HG03469 (cell line): ENCODE results near the gene ATP13A4.

Experiments used
- ATAC-seq: cut with Tn5 transposase; IDR thresholded peaks from one replicate; pipeline ENCODE4 v1.9.1; 2021; ENCODE audit warnings: mild to moderate bottlenecking, moderate library complexity, moderate number of reproducible peaks; ENCODE audit not compliant: unreplicated experiment

The ATP13A4 gene

DNA sequence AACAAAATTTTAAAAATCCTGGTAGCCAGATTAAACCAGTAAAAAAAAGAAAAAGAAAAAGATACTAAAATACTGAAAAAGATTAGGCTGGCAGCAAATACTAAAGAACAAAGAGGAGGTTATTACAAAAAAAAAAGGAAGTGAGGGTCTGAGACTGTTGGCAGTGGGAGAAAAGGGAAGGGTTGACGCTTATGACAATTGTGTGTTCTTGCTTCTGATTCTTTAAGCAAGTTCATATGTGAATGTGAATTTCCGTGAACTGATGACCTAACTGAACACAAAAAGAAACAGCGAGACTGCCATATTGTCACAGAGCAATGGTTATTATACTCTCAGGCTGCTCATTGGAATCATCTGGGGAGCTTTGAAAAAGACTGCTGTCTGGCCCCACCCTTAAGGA lies 56.5 kb downstream of the ATP13A4 start:
- ATAC-seq, result no peak

DNA sequence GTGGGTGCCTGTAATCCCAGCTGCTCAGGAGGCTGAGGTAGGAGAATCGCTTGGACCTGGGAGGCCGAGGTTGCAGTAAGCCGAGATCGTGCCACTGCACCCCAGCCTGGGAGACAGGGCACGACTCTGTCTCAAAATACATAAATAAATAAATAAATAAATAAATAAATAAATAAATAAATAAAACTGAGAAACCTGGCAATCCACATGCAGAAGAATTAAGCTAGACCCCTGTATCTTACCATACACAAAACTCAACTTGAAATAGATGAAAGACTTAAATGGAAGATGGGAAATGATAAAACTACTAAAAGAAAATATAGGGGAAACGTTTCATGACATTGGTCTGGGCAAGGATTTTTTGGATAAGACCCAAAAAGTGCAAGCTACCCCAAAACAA lies 58.0 kb downstream of the ATP13A4 start:
- no peak for ATAC-seq

DNA sequence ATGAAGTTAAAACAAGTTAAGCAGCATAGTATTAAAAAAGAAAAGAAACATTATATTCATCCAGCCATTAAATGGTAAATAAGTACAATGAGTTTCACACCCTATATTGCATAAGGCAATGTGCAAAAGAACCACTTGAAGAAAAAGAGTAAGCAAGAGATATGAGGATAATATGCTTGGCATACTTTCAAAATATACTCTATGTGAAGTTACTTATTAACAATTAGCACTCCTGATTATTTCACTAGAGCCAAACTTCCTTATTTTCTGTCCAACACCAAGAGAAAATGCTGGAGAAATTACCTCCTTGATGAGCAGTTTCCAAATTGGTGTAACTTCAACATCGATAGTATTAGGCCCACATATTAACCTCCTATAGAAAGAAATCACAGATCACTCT lies 63.7 kb downstream of the ATP13A4 start:
- no peak for ATAC-seq

DNA sequence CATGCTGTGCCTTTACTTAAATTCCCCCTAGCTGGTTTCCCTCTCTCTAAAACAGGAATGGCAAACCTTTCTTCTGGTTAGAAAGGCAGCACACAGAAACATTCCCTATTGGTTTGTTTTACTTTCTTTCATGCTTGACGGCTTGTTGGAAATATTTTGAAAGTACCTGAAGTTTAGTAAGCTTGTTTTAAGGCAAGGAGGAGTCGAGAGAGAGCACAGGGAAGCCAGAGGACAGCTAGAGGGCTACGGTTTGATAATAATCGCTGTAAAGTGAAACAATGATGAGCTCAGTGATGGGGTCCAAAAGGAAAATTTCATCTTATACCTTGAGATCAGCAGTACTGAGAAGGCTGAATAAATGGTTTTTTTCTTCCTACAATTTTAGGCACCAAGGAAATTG lies 64.1 kb downstream of the ATP13A4 start:
- no peak for ATAC-seq

DNA sequence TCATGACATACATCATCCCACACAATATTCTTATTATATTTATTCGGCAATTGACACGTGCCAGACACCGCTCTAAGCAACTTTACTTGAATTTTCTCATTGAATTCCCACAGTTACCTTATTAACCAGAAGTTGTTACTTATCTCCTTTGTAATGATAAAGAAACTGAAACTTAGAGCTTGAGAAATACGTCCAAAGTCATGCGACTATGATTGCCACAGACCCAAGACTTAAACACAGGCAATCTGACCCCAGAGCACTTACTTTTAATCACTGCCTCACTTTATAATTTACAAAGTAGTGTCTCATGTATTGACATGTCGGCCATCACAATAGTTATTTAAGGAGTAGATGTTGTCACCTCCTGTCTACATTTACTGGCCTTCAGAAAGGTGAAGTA lies 64.7 kb downstream of the ATP13A4 start:
- ATAC-seq, result no peak

DNA sequence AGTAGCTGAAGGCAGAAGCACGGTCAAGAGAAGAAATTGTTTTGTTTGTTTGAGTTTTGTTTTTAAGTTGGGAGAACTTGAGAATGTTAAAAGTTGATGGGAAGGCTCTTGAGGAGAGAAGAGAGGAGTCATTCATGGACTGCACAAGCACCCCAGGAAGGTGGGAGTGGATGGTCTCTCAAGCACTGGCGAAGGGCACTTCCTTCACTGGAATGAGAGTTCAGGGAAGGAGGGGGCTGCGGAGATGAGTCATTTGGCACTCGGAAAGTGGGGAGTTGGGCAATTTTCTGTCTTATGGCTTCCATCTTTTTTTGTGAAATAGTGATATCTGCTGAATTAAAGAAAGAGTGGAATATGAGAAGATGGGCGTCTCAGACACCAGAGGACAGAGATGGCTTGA lies 66.0 kb downstream of the ATP13A4 start:
- no peak for ATAC-seq

DNA sequence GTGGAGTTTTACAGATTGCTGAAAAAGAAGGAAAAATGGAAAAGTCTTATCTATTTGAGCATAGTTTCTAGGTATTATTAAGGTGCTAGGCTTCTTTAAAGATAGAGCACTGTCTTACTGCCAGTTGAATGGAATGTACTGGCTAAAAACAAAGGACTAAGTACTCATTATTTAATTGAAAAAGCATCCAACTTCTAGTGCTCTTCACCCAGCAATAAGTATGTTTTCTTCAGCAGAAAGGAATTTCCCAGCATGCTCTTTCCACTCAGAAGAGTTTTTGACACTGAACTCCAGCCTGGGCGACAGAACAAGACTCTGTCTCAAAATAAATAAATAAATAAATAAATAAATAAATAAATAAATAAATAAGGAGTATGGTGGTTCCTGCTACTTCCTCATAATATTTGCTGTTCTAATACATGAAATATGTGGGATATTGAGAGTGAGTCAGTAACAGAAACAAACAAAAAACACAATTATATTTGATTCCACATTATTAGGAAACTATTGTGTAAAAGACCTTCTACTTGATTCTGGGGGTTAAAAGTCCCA lies 70.6 kb downstream of the ATP13A4 start:
- ATAC-seq, result no peak

DNA sequence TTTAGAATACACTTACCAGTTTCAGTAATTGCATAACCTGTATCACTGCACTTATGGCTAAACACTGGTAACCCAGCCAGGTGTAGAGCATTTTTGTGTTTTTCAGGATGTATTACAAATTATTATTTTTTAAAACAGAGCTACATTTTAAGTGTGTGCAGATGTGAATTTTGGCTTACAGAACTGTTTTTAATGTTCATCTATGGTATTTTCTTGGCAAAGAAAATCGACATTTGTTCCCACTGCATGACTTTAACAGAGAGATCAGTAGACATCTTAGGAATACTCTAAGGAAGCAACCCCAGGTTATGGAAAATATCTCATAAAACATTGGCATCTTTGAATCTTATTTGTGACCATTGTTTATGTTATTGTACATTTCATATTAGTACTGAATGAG lies 73.3 kb downstream of the ATP13A4 start:
- ATAC-seq, result no peak

DNA sequence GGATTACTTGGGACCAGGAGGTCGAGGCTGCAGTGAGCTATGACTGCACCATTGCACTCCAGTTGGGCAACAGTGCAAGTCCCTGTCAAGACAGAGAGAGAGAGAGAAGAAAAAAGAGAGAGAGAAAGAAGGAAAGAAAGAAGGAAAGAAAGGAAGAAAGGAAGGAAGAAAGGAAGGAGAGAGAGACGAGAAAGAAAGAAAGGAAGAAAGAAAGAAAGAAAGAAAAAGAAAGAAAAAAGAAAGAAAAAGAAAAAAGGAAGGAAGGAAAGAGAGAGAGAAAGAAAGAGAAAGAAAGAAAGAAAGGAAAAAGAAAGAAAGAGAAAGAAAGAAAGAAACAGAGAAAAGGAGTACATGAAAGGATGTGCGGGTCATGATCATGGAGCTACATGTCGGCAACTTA lies 80.2 kb downstream of the ATP13A4 start:
- ATAC-seq, result no peak

DNA sequence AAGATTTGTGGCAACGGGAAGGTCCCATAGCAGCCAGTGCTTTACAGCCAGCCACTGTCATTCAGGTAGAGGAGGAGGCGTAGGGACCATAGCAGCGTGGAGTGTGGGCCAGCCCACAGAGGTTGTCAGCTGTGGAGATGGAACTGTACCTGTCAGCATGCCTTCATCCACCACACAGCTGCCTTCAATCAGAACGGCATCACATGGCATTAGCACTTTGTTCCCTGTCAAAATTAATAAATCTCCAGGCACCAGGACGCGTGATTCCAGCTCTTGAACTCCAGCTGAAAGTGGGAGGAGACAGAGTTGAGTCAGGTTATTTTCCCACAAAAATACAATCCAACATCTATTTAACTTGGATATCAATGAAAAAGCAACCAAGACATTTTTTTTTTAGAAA lies 84.0 kb downstream of the ATP13A4 start:
- no peak for ATAC-seq

DNA sequence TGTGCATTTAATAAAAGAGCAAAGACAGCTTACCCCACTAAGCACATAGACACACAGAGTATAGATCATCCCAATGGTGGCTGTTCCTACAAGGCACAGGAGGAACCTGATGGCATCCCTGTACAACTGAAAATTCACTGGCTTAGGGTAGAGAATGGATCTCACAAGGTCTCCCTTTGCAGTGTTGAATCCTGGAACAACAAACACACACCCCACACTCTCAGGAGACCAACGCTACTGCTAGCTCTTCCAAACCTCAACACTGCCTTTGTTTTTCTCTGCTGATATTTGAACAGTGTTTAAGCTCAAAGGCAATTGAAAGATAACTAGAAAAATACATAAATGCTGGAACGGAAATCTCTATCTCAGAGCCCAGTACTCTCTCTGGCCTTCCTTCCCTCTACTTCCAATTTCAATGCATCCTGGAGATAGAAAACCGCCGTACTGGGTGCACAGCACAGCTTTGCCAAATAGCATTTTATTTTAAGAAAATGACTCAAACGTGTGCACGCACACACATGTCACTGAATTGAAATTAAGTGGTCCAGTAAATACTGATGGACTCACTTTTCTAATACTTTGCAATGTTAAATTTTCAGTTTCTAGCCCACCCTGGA lies 88.6 kb downstream of the ATP13A4 start:
- ATAC-seq, result no peak

DNA sequence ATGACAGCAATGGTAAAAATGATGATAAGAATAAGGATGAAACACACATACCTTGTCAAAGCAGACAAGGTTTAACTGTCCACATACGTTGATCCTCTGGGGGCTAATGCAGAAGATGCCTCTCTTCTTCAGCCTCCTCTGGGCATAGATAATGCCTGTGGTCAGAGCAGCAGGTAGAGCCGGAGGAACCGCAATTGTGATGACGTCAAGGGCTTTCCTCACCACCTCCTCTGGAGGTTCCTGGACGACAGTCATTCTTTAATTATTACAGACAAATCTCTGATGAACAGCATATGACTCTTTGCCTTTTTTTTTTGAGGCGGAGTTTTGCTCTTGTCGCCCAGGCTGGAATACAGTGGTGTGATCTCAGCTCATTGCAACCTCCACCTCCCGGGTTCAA lies 89.8 kb downstream of the ATP13A4 start:
- ATAC-seq, result no peak

DNA sequence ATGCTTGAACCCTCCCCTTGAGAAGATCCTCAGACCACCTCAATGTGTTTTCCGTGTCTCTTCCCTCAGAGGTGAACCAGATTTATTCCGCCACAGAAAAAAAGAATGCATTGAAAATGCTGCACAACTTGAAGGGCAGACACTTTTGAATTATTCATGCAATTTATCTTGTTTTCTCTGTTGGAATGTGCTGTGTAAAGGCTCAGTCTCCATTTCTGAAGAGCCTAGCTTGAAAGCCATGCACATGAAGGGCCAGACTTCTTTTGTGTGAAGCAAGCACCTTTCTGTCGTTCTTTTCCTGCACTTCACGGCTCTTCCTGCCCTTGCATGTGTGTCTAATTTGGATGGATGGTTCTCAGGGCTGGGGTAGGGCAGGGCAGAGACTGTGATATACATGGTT lies 97.2 kb downstream of the ATP13A4 start:
- ATAC-seq, result no peak

DNA sequence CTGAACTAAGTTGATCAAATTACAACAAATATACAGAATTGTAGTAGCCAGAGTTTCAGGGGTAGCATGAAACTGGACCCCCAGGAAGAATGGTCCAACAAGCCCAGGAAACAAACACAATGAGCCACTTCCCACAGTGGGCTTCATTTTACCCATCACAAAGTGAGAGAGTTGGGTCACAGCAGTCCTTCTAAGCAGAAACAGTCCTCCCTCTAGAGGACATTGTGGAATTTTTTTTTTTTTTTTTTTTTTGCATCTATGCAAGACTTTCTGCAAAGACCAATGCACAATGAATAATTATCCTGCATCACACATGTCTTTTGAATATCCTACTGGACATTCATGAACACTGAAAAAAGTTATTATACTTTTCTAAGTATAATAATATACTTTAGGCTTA lies 102.4 kb downstream of the ATP13A4 start:
- ATAC-seq, result no peak

DNA sequence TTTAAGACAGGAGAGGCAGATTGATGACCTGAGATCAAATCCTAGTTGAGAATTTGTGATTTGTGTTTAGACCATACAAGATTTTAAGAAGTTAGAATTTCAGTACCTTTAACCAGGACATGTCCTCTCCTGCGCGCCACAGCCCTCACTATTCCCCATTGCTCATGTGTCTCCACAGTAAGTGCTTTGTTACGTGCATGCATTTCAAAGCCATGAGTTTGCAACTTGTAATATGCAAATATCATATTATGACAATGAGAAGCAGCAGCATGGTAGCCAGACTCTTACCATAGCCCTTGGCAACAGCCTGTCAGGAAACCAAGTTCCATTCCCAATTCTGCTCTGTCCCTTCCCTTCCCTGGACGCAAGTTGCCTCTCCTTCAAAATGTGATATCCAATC lies 102.8 kb downstream of the ATP13A4 start:
- ATAC-seq, result no peak

DNA sequence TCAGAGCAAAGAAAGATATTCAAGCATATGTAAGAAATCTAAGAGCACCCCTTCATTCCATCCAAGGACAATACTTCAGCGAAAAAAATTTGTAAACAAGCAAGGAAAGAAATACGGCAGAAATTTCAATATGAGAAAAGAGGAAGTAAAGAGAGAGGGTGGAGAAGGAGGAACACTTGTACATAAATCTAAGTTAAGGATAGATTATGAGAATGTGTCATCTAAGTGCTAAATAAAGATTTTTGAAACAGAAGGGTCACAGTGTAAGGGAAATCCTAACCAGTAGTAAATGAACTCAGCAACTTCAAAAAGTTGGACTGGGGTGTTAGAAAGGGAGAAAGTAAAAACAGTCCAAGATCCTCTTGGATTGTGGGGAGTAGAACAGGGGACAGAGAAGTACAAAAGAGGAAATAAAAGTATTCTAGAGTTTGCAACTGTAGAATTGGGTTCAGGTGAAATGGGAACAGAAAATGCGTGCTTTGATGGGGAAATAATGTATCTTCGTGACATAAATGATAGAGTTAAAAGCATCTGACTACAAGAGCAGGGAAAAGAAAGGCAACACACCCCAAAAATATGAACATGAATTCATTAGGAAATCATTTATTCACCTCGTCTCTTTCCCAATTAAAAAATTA lies 107.6 kb downstream of the ATP13A4 start:
- ATAC-seq, result no peak

DNA sequence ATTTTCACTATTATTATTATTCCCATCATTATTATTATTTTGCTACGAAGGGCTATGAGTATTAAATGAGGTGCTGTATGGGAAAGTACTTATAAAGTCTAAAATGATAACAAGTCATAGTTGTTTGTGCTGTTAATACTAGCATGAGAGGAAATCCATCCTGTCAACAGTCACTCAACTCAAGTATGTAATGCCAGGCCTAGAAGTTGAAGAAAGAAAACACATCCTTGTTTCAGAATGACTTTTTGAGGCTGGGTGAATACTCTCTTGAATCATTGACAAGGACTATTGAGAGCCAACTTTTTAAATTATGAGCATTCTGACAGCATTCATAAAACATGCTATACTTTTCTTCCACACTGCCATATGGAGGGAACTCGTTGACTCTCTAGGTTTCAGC lies 115.3 kb downstream of the ATP13A4 start:
- no peak for ATAC-seq

DNA sequence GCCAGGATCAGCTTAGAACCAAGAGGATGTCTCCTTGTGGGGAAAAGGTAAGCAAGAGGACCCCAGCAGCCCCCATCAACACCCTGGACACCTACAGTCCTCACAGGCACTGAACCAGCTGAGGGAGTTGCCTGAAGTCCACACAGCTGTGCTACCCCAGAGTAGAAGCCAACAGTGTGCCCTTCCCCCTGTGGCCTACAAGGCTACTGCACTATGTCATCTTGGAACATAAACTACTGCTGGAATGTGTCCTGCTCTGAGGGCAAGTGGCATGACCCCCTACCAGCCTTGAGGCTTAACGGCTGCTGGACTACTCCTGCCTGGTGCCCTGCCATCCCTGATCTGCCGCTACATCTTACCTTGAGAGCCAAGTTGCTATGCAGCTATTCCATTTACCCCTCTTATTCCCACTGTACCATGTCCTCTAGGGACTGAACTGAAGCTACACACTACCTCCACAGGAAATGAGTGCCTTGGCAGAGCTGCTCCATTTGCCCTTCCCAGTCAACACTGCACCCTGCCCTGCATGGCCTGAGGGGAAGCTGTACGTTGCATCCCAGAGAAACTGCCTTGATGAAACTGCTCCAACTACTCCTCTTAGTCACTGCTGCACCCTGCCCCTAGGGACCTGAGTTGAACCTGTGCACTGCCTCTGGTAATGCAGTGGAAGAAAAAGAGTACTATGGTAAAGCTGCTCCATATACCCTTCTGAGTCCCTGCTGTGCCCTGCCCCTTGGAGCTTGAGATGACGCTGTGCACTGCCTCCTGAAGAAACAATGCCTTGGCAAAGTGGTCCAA lies 135.9 kb downstream of the ATP13A4 start:
- ATAC-seq, result no peak

DNA sequence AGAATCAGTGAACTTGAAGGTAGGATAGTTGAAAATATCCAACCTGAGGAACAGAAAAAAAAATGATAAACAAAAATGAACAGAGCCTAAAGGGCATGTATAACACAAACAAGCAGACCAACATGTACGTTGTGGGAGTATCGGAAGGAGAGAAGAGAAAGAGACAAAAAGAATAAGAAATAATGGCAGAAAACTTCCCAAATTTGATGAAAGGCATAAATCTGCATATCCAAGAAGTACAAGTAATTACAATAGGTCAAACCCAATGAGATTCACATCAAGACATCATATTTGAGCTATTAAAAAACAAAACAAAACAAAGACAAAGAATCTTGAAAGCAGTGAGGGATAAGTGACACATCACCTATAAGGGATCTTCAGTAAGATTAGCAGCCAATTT lies 138.1 kb downstream of the ATP13A4 start:
- no peak for ATAC-seq

DNA sequence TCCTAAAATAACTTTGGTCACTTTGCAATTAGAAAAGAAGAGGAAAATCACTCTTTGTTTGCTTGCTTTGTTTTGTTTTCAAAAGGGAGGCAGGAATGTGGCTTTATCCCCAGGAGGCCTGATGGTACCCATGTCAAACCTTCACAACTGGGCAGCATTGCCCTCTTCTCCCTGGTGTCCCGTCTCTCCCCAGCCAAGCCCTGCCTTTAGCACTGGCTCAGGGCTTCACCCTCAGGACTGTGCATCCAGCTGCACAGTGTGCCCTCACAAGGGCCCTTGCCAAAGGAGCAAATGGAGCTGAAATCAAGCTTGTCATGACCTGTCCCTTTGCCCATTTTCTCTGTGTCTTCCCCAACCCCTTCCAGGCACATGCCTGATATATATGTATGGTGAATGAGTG lies 147.0 kb downstream of the ATP13A4 start:
- ATAC-seq, result no peak

DNA sequence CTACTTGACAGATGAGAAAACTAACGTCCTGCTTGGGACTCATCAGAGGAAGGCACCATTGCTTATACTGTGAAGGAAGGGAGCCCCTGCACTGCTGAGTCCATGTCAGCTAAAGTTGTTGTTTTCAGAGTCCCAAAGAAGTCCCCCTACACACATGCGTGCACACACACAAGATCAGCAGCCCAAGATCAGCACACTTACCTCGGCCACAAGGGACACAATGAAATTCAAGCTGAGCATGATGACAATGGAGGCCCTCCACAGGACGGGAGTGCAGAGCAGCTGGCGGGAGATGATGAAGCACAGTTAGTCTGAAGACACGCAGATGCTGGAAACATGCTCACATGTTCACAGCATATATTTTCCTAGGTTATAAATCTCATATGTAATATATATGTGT lies 147.6 kb downstream of the ATP13A4 start:
- no peak for ATAC-seq

DNA sequence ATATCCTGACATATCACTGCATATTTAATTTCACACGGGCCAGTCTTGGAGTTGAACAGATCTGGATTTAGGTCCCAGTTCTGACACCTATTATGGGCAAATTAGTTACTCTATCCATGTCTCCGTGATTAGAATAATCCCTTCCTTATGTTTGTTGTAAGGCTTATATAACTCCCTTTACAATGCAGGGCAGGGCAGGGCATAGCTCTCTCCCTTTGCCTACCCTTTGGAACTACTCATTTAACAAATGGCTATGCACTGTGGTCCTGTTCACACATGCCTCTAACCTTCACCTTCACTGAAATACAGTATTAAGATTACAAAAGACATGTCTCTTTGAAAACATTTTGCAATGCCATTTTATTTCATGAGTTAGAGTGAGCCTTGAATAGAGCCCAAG lies 151.4 kb downstream of the ATP13A4 start:
- ATAC-seq, result no peak
